ENCODE measurements around the gene COL27A1.

COL27A1 gene

GRCh38 chr9:114230068-114230467, 74.7 kb downstream of the COL27A1 start:
- DNase-seq: no peak

GRCh38 chr9:114231273-114231672, 75.9 kb downstream of the COL27A1 start:
- DNase-seq: no peak

- no peak for DNase-seq
These were observed 76.5 kb downstream of the COL27A1 start for GRCh38 chr9:114231719-114232449.

- DNase-seq: no peak
These were observed 78.3 kb downstream of the COL27A1 start for GRCh38 chr9:114233491-114234185.

GRCh38 chr9:114235033-114235661, 79.8 kb downstream of the COL27A1 start:
- no peak for DNase-seq

DNA sequence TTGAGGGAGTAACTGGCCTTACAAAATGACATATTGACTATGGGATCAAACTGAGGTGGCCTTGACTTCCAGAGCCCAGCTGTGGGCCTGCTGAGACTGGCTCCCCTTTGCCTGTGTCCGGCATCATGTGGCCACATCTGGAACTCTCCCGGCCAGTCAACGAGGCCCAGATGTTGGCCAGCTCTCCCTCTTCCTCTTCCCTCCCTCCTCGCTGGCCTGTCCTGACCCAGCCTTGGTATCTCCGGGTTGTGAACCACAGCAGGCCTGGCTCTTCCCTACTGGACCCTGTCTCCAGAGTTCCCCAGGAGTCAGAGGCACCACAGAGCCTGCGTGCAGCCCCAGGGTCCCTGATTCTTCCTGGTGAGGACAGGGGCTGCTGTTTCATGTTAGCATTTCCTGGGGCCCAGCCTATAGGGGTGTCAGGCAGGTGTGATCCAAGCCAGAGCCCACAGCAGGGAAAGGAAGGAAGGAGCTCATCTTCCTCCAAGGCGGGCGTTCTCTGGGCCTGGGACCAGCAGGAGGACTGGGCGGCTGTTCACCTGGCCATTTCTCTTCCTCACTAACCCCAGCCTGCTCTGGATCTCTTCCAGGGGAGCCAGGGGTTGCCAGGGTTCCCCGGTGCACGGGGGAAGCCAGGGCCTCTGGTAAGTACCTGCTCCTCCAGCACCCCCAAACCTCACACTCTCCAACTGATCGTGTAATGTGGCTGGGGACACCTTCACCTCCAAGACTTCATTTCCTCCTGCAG, 81.2 kb downstream of the COL27A1 start:
- no peak for DNase-seq

- DNase-seq: no peak
These were observed 81.9 kb downstream of the COL27A1 start for GRCh38 chr9:114237247-114237646.

DNA sequence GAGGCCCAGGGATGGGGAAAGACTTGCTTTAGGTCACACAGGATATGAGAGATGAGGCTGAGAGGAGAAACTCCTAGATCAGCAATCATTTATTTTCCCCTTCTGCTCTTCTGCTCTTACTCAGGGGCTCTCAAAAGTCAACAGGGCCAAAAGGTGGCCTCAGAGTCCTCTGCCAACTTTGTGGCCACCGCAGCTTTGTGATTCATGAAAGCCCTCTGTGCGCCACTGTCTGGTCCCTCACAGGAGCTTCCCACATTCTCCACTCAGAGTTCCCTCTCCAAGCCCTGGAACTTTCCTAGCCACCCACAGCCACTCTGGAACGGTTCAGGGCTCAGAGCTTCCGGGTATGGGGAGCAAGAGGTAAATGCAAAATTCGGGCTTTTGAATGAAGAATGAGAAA, 82.4 kb downstream of the COL27A1 start:
- DNase-seq: no peak

- DNase-seq: no peak
These were observed 83.1 kb downstream of the COL27A1 start for GRCh38 chr9:114238472-114238871.

DNA sequence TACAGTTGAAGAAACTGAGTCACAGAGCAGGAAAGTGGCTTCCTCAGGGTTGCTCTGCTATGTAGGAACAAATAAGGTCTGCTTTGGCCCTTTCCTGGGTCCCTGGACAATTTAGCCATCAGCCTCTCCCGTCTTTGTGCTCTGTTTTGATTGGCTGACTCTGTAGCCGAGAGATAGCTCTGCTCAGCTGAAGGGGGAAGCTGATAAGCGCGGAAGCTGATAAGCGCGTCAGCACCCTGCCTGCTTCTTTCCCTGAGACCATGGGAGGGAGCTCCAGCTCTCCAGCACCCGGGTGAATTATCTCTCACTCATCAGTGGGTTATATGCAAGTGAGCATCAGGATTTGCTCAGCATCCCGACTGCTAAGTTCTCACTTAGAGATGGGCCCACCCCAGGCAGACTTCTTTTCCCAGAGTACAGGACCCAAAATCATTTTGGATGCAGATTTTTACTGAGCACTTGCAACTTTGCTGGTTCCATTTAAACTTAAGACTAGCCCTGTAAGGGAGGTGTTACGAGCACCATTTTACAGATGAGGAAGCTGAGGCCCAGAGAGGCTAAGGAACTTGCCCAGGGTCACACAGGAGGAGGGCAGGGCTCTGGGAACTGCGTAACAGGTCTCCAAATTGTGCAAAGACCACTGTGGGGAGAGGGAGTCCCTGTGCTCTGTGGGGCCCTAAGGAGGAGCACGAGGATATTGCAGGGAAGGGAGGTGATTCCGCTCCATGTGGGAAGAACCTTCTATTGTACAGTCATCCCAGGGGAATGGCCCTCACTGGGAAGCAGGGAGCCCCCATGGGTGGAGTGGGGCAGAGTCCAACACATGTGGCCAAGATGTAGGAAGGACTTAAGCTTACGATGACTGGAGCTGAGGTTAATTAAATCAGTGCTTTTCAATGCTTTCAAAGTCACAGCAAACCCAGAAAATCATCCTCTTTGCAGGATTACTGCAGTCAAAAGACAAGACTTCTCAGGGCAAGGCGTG, 83.8 kb downstream of the COL27A1 start:
- no peak for DNase-seq

DNA sequence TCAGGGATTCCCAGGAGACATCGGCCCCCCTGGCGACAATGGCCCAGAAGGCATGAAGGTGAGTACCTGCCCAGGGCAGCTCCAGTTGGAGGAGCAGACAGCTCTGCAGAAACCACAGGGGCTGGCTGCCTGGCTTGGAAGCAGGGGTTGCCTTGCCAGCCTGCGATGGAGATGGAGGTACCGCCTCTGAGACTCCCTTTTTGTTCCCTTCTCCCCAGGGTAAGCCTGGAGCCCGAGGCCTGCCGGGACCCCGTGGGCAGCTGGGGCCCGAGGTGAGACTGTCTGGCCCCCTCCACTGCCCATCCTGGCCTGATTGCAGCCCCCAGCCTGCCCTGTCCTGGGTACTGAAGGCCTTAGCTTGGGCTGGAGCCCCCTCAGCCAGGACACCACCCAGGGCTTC, 84.9 kb downstream of the COL27A1 start:
- no peak for DNase-seq

DNA sequence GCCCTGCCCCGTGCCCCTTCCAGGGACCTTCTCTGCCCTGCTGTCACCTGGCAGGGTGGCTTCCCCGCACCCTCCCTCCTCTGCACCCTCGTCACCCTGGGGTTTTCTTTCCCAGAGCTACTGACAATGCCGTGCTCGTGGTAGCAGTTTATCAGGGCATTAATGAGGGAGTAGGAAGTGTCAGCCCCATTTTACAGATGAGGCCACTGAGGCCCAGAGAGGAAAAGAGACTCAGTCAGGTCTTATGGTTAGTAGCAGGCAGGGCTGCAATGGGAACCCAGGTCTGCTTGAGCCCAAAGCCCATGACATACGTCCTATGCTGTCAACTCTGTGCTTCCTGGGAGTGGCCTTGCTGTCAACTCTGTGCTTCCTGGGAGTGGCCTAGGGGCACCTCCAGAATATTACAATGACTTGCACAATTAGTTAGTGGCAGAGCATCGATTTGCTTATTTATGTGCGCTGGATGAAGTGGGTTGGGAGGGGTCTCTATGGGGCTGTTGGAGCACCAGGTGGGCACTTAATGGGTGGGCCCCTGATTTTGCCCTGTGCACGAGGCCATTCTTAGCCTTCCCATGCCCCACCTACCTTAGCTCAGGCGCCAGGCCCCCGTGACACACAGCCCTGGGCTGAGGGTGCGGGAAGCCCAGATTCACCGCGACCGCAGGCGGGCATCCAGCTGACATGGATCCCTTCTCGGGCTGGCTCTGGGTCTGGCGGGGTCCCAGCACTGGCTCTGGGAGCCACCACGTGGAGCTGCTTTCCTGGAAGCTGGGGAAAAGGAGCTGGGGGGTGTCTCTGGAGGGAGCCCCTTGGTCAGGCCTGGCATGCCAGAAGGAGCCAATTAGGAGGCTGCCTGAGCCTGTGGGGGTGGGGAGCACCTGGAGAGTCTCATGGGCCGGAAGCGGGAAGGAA, 85.6 kb downstream of the COL27A1 start:
- DNase-seq: no peak

GRCh38 chr9:114242837-114243236, 87.5 kb downstream of the COL27A1 start:
- no peak for DNase-seq

GRCh38 chr9:114243240-114243639, 87.9 kb downstream of the COL27A1 start:
- DNase-seq: no peak

- no peak for DNase-seq
These were observed 89.2 kb downstream of the COL27A1 start for GRCh38 chr9:114244570-114244969.

GRCh38 chr9:114246558-114246957, 91.2 kb downstream of the COL27A1 start:
- no peak for DNase-seq

DNA sequence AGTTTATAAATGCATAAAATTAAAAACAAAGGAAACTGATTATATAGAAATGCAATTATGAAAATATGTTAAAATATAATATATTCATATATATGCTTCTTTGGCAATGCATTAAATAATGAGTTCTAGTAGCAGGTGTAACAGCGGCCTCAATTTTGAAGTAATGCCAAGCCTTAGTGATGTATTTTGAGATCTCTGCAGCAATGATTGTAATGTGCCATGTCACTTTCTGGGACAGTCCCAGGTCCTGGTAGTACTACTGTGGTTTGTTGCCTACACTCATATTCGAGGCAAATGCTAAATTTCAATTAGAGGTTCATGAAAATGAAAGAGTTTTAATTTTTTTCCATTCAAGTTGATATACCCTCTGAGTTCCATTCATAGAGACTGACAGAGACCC, 91.7 kb downstream of the COL27A1 start:
- DNase-seq: no peak

DNA sequence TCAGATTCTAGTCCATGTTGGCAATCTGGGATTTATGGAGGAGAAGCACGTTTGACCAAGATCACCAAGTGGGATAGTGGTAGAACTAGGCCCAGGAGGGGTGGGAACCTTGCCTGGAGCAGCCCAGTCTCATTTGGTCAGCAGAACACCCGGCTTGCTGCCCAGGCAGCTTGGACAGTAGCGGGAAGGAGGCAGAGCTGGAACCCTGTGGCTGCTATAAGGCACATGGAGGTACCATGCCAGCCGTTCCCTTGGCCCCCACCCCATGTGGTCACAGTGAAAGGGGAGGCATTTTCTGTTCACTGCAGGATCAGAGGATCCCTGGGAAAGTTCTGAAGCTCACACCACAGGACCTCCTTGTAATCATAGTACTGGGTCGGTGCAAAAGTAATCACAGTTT, 92.2 kb downstream of the COL27A1 start:
- no peak for DNase-seq

GRCh38 chr9:114248299-114248707, 93.0 kb downstream of the COL27A1 start:
- no peak for DNase-seq

DNA sequence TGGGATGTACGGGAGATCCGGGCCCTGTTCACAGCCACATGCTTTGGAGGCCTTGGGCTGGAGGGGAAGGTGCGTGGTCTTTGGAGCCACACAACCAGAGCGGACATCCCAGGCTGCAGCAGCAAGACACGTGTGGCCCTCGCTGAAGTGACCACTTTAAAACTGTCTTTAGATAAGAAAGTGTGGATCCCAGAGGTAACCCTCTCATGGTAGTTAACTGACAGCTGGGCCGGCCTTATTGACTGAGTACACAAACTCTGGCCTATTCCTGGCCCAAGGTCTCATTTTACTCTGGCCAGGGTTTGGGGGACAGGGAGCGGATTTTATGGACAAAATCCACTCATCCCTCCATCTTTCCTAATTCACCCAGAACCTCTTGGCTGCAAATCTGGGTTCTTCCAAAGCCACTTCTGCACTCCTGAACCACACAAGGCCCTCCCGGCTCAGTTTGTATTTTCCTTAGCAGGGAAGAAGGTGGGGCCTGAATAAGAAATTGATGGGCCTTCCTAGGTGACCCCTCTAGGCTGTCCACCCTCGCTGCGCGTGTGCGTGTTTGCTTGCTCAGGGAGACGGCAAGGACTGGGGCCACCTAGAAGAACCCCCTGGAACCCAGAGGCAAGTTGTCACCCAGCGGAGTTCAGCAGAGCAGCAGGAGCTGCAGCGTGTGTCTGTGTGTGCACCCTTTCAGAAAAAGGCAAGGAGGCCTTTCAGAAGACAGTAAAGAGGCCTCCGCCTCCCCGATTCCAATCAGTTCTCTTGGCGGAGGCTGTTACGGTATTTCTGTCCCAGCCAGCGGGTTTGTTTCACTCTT, 94.3 kb downstream of the COL27A1 start:
- DNase-seq: no peak
